OCI-LY1 (cell line): ENCODE measurements around the gene B3GAT2.

Experiments used
- EZH2 ChIP-seq: fragments of 200-600 bp; sonication (generic), shearing (Covaris generic); IDR thresholded peaks from 2 replicates; pipeline ENCODE4 v1.8.0; 2017; ENCODE audit warnings: borderline replicate concordance, mixed run types, mild to moderate bottlenecking, antibody characterized with exemption, low read length, moderate library complexity, mixed read lengths
- TF ChIP-seq, protein P1 (sequence below): fragments of 200-600 bp; sonication (generic), shearing (Covaris generic); IDR thresholded peaks from 2 replicates; pipeline ENCODE4 v1.5.1; 2017; ENCODE audit warnings: mild to moderate bottlenecking, antibody characterized with exemption, low read length, moderate library complexity, mixed read lengths

DNA sequence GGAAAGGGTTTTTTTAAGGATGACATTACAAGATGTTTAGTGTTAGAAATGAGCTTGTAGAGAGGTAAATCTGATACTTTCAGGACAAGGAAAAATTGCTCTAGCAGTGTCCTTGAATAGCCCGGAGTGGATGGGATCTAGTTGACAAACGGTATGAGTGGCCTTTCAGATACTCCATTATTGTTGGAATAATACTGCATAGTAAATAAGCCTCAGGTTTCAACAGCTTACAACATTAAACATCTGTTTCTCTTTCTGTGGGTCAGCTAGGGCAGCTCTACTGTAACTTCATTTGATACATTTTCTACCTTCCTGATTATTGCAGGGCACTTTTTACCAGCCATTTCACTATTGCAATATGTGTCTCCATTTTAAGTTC, 118.0 kb downstream of the B3GAT2 start:
- TF ChIP-seq EZH2: no peak
- TF ChIP-seq, protein P1, sequence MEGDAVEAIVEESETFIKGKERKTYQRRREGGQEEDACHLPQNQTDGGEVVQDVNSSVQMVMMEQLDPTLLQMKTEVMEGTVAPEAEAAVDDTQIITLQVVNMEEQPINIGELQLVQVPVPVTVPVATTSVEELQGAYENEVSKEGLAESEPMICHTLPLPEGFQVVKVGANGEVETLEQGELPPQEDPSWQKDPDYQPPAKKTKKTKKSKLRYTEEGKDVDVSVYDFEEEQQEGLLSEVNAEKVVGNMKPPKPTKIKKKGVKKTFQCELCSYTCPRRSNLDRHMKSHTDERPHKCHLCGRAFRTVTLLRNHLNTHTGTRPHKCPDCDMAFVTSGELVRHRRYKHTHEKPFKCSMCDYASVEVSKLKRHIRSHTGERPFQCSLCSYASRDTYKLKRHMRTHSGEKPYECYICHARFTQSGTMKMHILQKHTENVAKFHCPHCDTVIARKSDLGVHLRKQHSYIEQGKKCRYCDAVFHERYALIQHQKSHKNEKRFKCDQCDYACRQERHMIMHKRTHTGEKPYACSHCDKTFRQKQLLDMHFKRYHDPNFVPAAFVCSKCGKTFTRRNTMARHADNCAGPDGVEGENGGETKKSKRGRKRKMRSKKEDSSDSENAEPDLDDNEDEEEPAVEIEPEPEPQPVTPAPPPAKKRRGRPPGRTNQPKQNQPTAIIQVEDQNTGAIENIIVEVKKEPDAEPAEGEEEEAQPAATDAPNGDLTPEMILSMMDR: no peak
